Measurements from ENCODE around the gene THTPA.
A peak's percentile ranks its signal among the peaks of the same experiment; 100 is the strongest.

THTPA gene

DNA sequence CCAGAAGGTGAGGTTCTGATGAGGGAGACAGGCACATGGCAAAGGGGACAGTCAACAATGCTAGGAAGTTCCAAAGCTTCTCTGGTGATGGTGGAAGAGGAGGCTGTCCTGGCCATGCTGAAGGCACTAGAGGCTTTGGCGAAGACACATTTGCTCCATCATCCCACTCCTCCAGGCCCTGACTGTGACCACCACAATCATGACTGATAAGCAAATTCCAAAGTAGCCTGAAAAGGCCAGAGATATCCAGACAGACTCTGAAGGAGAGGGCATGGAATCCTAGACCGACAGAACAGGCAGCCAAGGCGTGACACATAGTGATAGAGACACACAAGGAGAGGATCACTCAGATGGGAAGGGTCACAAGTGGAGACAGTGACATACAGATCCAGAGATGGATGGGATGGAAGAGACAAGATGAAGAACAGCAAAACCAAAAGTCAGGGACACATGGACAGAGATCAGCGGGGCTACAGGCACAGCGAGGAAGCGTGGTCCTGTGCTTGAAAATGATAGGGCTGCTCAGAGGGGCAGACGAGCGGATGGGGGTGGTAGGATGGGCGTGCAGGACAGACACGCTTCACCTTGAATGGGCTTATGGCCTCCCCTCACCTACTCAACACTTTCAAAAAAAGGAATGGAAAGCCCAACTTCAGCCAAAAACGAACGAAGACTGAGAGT, 5.8 kb upstream of the THTPA start:
- no peak for DNase-seq (ENCODE audit: extremely low spot score, insufficient read length, low read depth)
- FAIRE-seq: no peak

DNA sequence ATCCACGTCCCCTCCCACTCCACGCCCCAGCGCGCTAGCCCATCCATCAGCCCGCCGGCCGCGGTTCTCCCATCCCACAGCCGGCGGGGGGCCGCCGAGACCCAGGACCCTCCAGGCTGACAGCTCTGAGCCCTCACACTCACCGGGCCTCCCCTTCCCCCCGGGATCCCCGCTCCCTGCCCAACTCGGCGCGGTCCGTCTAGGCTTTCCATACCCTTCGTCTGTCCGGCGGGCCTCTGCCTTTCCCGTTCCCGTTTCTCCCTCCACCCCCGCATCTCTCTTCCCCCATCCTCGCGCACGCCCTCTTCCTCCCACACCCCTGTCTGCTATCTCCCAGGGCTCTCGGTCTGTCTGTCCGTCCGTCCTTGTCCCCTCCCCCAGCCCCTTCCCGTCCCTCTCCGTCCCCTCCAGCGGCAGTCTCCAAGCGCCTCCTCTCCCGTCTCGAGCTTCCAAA, 5.2 kb upstream of the THTPA start:
- DNase-seq (ENCODE audit: extremely low spot score, insufficient read length, low read depth) (no peak), FAIRE-seq (no peak)

DNA sequence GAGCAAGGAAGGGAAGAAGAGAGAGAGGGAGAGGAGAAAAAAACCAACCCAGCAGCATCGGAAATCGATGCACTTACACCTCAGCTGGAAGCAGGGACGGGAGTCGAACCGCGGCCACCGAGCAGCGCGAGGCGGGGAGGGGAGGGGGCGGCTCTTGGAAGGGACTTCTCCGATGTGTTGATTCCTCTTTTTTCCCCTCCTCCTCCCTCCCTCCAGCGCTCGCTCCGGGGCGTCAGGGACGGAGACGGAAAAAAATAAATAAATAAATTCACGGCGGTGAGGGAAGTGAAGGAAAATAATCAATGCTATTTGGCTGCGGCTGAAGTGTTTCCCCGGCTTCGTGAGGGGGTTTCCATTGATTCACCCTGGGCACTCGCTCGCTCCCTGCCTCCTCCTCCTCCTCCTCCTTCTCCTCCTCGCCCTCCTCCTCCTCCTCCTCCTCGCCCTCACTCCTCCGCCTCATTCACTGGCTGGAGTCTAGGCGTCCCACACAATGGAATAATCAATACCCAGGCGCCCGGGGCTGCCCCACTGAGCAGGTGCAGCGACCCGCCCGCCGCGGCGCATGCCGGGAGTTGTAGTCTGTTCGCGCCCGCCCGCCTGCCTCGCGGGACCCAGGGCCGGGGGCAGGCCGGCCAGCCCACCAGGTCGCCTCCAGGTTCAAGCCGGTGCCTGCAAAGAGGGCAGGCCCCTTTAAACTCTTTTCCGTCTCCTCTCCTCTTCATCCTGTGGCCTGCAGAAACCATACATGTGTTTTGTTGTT, 4.6 kb upstream of the THTPA start, which contains the start of gene ZFHX2:
TSS of gene ZFHX2 (minus strand) at position 500 of the 763 bp plus-strand sequence. CDS start 16,440 bp downstream, outside the sequence.
- FAIRE-seq (peak; percentile 29), DNase-seq (ENCODE audit: extremely low spot score, insufficient read length, low read depth) (peak; percentile 67)

DNA sequence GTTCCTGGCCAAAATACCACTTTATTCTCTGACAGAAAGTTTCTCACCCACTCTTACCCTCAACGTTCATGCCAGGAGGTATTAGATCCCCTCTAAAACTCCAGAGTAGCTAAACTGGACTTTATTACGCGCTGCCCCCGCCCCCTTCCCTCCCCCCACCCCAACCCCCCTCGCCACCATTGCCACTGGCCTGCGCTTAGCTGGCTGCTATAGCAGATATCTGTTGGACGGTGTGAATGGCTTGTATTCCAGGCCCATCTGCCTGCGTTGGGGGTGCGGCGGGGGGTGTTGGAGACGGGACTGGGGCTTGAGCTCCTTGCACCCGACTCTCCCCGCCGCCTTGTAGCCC, 564 bp upstream of the THTPA start:
- DNase-seq (ENCODE audit: extremely low spot score, insufficient read length, low read depth) (no peak), FAIRE-seq (no peak)

DNA sequence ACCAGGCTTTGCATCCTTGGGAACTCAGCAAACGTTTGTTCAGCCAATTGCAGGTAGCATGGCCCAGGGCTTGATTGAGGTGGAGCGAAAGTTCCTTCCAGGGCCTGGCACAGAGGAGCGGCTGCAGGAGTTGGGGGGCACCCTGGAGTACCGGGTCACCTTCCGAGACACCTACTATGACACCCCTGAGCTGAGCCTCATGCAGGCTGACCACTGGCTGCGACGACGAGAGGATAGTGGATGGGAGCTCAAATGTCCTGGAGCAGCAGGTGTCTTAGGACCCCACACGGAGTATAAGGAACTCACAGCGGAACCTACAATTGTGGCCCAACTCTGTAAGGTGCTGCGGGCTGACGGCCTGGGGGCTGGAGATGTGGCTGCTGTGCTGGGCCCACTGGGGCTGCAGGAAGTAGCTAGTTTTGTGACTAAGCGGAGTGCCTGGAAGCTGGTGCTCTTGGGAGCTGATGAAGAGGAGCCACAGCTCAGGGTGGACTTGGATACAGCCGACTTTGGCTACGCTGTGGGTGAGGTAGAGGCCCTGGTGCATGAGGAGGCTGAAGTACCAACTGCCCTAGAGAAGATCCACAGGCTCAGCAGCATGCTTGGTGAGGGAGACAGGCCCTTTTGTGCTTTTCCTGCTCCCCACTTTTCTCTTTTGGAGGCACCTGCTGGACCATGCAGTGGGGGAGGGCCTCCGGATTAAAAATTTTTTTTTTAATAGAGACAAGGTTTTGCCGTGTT, 799 bp downstream of the THTPA start:
- FAIRE-seq: no peak
- DNase-seq (ENCODE audit: extremely low spot score, insufficient read length, low read depth): no peak

DNA sequence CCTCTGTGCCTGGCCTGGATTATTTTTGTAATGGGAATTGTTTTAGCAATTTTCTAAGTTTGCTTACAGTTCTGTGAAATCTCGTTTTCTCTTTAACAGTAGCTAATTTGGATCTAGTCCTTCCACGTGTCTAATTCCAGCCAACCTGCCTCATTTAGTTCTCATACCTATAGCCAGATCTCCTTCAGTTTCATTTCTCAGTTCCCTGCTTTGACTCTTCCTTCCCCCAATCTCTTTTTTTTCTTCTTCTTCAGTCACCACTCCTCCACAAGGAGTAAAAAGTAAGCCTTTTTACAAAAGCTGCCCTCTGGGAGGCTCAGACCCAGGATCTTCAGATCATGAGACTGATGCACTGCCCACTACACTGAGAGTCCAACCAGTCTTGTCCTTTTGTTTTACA, 1.4 kb downstream of the THTPA start:
- no peak for DNase-seq (ENCODE audit: extremely low spot score, insufficient read length, low read depth)
- FAIRE-seq: no peak

DNA sequence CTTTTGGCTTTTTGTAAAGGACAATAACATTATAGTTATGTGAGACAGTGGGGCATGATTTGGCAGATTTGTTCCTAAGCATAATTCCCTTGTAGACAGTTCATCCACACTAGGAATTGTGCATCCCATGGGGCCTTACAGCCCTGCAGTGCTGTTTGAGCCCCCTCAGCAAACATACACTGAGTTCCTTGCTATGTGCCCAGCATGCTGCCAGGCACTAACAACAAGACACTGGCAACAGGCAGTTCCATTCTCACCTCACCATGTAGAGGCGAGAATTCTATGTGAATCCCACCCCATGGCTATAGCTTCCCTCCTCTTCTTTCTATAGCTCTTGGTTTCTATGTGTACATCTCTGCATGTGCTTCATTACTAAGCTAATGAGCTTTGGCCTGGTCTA, 1.9 kb downstream of the THTPA start:
- DNase-seq (ENCODE audit: extremely low spot score, insufficient read length, low read depth): no peak
- FAIRE-seq: no peak

DNA sequence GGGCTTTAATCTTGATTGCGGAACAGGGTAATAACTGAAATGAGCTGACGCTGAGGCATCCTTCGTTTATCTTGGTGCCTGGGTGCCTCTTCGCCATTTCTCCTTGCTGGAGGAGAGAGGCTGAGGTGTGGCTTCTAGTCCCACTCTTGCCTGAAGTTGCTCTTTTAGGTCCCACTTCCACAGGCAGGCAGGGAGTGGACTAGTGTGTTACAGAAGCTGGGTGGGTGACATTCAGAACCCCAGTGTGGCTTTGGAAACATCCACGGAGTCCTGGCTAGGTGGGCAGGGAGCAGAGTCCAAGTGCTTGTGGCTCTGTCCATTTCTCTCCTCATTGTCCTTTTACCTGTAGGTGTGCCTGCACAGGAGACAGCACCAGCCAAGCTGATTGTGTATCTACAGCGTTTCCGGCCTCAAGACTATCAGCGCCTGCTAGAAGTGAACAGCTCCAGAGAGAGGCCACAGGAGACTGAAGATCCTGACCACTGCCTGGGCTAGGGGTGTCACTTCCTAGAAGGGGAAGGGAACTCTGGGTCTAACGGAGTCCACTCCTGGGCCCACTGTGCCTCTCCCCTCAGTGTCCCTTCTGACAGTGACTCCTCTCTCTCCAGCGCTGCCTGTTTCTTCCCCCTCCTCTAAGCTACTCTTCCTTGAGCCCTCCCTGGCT, 2.4 kb downstream of the THTPA start:
- DNase-seq (ENCODE audit: extremely low spot score, insufficient read length, low read depth): no peak
- FAIRE-seq: no peak

DNA sequence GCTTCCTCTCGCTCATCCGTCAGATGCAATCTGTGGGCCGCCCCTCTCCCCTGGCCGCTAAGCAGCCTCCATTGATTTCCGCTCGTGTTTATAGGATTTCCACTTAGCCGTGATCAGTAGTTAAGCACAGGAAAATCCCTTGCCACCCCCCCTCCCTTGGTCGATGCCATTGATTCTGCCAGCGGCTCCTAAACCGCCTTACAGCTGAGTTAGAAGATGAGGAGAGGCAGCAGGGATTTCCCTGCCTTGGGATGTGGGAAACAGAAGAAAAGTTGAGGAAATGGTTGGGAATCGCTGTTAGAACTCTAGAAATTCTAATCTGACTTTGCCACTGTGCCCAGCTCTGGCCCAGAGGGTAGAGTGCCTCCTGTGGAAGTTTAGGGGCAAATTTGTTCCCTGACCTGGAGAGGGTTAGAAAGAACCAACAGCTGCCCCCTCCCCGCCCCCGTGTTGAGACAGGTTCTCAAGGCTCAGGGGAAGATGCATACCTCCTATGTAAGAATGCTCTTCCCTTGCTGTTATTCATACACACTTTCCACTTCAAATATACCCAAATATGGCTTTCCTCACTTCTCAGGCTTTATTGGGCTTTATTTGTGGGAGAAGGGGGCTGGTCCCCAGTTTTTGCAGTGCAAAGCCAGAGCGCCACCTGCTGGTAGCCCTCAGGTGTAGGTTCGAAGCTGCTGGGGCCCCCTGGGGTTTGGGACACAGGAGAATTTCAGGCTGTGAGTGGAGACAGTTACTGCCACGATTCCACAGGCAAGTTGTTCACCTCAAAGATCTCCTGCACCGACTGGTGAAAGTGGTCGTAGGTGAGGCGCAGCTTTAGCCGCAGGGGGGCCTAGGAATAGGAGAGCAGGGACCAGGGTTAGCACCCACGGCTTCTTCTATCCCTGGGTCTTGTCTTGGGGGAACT, 3.2 kb downstream of the THTPA start:
- FAIRE-seq (peak; percentile 12), DNase-seq (ENCODE audit: extremely low spot score, insufficient read length, low read depth) (no peak)

DNA sequence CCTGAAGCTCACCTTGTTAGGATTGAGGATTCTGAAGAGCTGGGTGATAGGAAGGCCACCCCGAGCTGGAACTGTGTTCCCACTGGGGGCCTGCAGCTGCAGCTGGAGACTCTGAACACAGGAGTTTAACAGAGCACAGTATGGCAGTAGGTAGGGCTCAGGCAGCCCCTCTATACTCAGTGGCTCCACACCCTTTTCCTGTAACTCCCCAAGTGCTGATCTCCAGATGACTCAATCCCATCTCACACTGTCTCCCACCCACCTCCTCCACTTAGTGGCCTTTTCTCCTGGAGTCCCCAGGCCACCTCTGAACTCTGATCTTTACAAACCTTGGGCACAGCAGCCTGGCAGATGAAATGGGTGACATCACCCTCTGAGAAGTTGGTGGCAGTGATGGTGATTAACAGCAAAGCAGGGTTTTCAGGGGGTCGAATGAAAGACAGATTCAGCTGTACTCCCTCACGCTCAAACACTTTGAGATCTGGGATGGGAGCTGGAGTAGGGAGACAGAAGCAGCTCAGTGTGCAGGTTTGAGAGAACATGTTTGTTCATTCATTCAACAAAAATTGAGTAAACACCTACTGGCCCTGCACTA, 4.0 kb downstream of the THTPA start:
- no peak for FAIRE-seq
- DNase-seq (ENCODE audit: extremely low spot score, insufficient read length, low read depth): no peak

DNA sequence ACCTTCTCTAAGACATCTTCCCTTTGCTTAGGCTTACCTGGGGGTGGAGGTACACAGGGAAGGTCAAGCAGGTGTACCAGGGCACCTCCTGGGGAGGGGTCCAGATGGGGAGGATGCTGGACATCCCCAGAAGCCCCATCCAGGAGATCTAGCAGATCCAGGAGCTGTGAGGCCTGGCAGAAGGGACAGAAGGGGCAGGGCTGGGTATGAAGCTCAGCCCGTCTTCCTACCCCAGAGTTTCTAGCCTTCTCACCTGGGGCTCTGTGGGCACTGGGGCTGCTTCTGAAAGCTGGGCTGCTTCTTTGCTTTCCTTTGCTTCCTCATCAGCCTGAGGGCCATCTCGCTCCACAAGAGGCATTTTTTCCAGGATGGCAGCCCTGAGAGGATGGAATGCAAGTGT, 5.2 kb downstream of the THTPA start:
- FAIRE-seq (no peak), DNase-seq (ENCODE audit: extremely low spot score, insufficient read length, low read depth) (no peak)

DNA sequence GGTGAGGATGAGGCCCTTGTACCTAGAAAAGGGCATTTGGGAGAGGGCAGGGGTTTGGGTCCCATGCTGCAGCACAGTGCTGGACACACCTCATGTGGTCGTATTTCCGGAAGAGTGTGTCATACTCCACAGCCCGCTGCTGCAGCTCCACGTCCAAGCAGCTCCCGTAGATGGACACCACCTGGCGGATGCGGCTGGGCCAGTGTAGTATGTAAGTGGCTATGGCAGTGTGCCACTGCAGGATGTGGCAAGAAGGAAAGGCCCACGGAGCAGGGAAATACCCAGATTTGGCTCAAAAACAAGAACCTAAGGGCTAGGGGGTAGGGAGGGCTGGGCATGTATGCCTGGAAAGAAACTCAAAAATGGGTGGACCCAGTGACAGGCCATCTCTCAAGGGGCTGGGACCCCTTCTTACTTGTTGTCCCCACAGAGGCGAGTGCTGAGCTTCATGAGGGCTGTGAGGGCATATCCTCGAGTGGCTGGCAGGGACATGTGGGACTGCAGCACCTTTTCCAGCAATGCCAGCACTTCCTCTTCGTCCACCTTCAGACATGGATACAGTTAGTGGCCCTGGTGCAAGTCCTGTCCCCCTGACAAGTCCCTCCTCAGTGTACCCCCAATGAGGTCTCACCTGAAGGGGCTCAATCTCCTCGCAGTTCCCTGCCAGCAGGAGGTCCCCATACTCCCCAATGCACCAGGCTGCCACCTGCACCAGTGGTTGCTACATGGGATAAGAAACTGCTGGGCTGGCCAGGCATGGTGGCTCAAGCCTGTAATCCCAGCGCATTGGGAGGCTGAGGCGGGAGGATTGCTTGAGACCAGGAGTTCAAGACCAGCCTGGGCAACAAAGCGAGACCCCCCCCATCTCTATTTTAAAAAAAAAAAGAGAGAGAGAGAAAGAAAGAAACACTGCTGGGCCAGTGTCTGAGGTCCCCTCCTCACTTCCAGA, 6.1 kb downstream of the THTPA start:
- DNase-seq (ENCODE audit: extremely low spot score, insufficient read length, low read depth) (no peak), FAIRE-seq (no peak)

DNA sequence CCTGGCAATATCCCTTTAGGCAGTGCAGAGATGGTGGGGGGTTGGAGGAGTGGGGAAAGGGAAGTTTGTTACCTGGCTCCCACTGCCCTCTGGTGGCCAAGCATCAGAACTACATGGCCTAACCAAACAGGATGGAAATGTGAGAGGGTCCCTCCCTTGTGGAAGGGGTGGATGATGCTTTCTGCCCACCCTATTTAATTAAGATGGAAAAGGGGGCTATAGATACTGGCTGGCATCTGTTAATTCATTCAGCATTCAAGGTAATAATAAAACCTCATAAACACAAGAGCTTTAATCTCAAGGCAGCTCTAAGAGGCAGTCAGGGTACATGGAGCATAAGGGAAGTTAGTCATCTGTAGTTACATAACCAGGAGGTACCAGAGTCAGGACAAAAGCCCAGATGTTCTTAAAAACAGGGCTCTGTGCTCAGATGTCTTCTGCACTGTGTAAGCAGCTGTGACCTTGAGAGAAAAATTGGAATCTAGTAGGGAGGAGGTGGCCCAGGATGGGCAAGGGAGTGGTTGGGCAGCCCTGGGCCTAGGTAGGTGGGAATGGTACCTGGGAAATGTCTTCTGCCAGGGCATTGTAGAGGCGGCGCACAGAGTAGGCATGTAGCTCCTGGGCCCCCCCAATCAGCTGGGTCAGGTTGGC, 6.9 kb downstream of the THTPA start:
- DNase-seq (ENCODE audit: extremely low spot score, insufficient read length, low read depth): no peak
- FAIRE-seq: peak; percentile 68

DNA sequence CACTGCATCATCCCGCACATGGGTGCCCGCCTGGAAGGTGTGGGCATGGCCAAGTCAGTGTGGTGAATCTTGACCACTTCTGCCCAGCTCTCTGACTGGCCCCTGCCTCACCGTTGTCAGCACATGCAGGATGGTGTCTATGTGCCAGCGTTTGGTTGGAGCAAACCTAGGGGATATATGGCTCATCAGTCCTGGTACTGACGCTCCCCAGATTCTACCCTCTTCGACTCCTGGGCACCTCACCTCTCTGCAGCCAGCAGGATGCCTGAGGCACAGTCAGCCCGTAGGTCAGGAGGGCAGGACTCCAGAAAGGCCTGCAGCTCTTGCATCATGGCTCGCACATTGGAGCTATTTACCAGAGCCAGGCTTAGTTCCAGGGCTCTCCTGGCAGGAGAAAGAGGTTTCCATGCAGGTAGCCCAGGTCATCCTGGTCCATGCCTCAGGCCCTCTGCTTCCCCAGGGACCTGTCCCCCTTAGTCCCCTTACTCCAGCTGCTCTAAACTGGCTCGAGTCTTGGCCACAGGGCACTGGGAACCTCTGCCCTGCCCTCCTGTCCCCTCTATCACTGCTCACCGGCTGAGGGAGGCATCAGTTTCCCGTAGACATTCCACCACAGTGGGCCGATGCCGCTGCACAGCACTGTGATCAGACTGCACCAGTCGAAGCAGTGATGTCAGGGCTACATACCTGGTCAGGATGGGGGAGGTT, 7.6 kb downstream of the THTPA start:
- FAIRE-seq: no peak

DNA sequence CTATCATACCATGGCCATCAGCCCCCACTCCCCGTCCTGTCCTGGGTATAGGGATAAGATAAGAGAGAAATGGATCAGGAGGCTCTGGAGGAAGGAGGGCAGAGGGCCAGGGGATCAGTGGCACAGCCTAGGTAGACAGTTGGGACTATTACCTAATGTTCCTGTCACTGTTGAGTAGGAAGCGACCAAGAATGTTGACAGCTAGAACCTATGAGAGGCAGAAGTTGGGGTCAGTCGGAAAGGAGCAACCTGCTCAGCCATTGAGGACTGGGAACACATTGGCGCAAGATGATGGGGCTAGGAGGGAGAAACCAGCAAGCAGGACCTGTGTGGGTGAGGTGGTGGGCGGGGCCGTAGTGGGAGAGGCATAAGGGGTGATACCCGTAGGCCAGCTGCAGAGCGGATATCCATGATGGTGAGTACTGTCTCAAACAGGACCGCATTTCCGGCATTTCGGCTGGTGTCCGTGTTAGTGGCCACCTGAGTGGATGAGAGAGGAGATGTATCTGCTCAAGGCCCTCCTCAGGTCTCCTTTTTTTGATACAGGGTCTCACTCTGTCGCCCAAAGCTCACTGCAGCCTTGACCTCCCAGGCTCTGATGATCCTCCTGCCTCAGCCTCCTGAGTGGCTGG, 8.2 kb downstream of the THTPA start:
- no peak for FAIRE-seq

More for the DNA sequence above, 7.6 kb downstream of the THTPA start:
- DNase-seq (ENCODE audit: extremely low spot score, insufficient read length, low read depth): no peak

DNA sequence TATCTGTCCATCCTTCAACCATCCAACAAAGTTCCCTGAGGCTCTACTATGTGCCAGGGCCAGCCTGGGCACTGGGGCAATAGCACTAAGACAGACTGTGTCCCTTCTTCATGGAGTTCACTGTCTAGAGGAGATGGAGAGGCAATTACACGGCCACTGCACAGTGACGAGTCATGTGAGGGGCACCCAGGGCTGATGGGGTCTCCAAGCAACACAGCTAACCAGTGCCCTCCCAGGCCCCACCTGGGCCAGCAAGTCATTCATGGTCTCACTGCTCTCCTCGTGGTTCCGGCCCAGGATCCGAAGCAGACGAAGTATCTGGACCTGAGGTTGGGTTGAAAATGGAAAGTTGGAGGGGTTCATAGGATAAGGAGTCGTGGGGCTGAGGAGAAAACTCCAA, 8.8 kb downstream of the THTPA start:
- FAIRE-seq: no peak

More for the DNA sequence above, 8.2 kb downstream of the THTPA start:
- DNase-seq (ENCODE audit: extremely low spot score, insufficient read length, low read depth): no peak

More for the DNA sequence above, 8.8 kb downstream of the THTPA start:
- no peak for DNase-seq (ENCODE audit: extremely low spot score, insufficient read length, low read depth)
